DMS53 treated with DMSO at 0.1 percent for 48 hours (cell line): ENCODE data around the gene NCKIPSD.

Experiments
- DNase-seq: peaks from one replicate; lab custom pipeline; 2025; ENCODE audit not compliant: unreplicated experiment; lab: John Stamatoyannopoulos, UW

The NCKIPSD gene

GRCh38 chr3:48679411-48680391 lies 6.0 kb downstream of the NCKIPSD start:
- no peak for DNase-seq

GRCh38 chr3:48678566-48679380 lies 6.9 kb downstream of the NCKIPSD start:
- no peak for DNase-seq

- DNase-seq = no peak
These were observed 7.7 kb downstream of the NCKIPSD start for GRCh38 chr3:48678056-48678455.

GRCh38 chr3:48674505-48674904 lies 11.2 kb downstream of the NCKIPSD start:
- no peak for DNase-seq

- no peak for DNase-seq
These were observed 13.2 kb downstream of the NCKIPSD start for GRCh38 chr3:48672522-48672921.

- no peak for DNase-seq
These were observed 20.8 kb downstream of the NCKIPSD start for GRCh38 chr3:48664929-48665328.

GRCh38 chr3:48664313-48664644 lies 21.4 kb downstream of the NCKIPSD start:
- DNase-seq = no peak

- DNase-seq = peak; percentile 63
These were observed 22.0 kb downstream of the NCKIPSD start for GRCh38 chr3:48663489-48664312.

GRCh38 chr3:48662753-48663488 lies 22.8 kb downstream of the NCKIPSD start, which contains the start of gene CELSR3:
Gene CELSR3, minus strand, starts transcription at chr3:48662886. Its CDS starts 252 bp downstream, at chr3:48662634.
- DNase-seq = peak; percentile 34

GRCh38 chr3:48662145-48662752 lies 23.5 kb downstream of the NCKIPSD start:
- DNase-seq = no peak

GRCh38 chr3:48661501-48662144 lies 24.1 kb downstream of the NCKIPSD start:
- no peak for DNase-seq

- DNase-seq = no peak
These were observed 24.8 kb downstream of the NCKIPSD start for GRCh38 chr3:48660800-48661400.

- DNase-seq = no peak
These were observed 28.9 kb downstream of the NCKIPSD start for GRCh38 chr3:48656841-48657281.

- no peak for DNase-seq
These were observed 29.5 kb downstream of the NCKIPSD start for GRCh38 chr3:48656061-48656840.

GRCh38 chr3:48655606-48656005 lies 30.1 kb downstream of the NCKIPSD start:
- DNase-seq = no peak

GRCh38 chr3:48655063-48655462 lies 30.7 kb downstream of the NCKIPSD start:
- no peak for DNase-seq

GRCh38 chr3:48652923-48653715 lies 32.6 kb downstream of the NCKIPSD start:
- DNase-seq = no peak
